ENCODE results near the gene RBP5. TPM values are rescaled to one million over a fixed set of nuclear protein-coding genes. Genes with fewer than 3 reads are reported as not detected.
A peak's percentile ranks its signal among the peaks of the same experiment; 100 is the strongest.

The RBP5 gene
- total RNA-seq, 1 donor from 2014 or later, result 4.5 TPM

DNA sequence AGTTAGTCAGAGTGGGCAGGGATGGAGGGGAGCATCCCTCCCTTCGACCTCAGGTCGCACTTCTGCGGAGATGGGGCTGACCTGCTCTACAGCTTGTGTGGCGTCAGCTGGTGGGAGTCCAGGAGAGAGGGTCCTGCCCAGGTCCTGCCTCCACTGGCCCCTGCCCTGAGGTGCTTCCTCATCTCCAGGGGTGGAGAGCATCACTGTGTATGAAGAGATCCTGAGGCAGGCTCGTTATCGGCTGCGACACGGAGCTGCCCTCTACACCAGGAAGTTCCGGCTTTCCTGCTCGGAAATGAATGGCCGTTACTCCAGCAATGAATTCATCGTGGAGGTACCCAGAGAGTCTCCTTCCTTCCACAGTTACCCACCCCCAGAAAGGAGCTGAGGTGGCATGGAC is 21.7 kb upstream of the RBP5 start:
- no peak for DNase-seq (ENCODE audit: low spot score)
- no peak for ATAC-seq
- intact Hi-C loops (cut with DNase I), result no loop called here

DNA sequence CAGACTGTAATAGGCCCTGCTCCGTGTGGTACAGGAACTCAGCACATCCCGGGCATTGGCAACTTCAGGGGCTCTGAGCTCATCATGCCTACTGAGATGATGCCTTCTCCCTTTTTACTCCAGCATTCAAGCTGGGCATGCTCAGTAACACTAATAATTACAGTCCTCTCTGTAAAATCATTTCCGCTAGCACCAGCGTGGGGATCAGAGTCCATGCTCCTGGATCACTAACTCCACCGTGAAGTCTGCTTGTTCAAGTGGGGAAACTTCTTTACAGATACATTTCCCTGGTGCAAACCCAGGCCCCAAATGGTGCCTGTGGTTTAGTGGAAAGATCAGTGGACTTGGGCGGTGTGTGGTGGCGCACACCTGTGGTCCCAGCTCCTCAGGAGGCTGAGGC is 18.2 kb upstream of the RBP5 start:
- intact Hi-C loops (cut with DNase I), result no loop called here
- no peak for DNase-seq (ENCODE audit: low spot score)
- no peak for ATAC-seq

DNA sequence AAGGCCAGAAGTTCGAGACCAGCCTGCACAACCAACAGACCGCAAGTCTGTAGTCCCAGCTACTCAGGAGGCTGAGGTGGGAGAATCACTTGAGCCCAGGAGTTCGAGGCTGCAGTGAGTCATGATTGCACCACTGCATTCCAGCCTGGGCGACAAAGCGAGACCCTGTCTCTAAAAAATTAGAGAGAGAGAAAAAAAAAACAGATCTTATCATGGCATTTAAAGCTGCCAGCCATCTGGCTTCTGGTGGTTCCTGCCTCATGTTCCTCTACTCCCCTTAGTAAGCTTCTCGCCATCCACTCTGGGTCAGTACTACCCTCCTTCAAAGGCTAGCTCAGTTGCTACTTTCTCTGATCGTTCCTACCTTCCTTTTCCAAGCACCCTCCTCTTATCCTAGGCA is 17.5 kb upstream of the RBP5 start:
- intact Hi-C loops (cut with DNase I), result no loop called here
- ATAC-seq (no peak), DNase-seq (ENCODE audit: low spot score) (no peak)

DNA sequence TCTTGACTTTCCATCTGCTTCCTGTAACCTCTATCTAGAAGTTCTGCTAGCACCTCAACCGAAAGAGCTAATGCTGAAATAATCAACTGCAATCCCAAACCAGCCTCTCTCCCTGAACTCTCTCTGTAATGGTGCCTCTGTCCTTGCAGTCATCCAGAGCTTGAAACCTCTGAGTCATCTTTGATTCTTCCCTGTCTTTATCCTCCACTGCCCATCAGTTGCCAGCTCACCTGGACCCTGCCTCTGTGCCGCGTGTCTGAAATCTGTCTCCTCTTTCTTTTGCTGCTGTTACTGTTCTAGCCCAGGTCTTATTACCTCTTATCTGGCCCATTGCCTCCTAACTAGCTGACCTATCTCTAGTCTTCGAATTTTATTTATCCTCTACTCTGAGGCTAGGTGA is 17.0 kb upstream of the RBP5 start:
- ATAC-seq (peak; percentile 25), DNase-seq (ENCODE audit: low spot score) (no peak)
- intact Hi-C loops (cut with DNase I), result no loop called here

DNA sequence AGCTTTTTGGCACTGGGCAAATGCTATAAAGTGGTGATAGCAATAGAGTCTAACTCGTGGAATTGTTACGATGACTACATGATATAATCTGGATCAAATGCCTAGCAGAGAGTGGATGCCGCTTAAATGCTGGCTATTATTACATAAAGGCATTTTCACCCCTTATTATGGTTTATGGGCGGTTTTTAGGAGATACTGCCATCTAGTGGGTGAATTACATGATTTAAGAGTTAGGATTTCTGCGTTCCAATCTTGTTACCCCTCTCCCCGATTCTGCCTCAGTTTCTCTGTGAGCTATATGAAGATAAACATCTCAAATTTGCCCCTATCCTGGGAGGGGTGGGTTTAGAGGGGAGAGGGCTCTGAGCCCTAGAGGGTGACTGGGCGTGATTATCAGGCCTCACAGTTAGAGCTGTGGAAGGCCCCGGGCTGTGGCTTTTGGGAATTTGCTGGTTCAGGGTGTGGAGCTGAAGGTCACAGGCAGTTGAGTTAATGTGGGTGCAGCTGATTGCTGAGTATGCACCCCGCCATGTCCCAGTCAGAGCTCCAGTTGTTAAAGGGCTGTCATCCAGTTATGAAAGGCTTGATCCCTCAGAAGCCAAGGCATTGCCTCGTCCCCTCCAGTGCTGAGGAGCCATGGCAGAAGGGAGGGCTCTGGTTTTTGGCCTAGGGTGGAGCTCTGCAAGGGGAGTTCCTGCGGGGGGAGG is 15.9 kb upstream of the RBP5 start:
- ATAC-seq, result peak; percentile 75

DNA sequence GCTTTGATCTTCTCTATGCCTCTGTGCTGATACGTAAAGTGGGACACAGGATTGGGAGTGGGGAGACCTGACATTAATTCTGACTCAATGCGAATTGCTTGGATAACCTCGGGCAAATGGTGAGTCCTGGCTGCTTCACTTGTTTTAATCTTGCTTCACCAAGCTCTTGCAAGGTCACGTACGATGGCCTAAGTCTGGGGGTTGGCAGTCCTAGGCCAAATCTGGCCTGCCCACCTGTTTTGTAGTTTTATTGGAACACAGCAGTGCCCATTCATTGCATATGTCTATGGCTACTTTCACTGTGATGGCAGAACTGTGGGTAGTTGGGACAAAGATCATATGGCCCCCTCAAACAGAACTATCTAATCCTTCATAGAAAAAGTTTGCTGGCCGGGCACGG is 14.9 kb upstream of the RBP5 start:
- no peak for ATAC-seq
- DNase-seq (ENCODE audit: low spot score), result no peak
- intact Hi-C loops (cut with DNase I), result no loop called here

More for the DNA sequence above, 15.9 kb upstream of the RBP5 start:
- peak; percentile 65 for DNase-seq (ENCODE audit: low spot score)
- intact Hi-C loops (cut with DNase I), result no loop called here

DNA sequence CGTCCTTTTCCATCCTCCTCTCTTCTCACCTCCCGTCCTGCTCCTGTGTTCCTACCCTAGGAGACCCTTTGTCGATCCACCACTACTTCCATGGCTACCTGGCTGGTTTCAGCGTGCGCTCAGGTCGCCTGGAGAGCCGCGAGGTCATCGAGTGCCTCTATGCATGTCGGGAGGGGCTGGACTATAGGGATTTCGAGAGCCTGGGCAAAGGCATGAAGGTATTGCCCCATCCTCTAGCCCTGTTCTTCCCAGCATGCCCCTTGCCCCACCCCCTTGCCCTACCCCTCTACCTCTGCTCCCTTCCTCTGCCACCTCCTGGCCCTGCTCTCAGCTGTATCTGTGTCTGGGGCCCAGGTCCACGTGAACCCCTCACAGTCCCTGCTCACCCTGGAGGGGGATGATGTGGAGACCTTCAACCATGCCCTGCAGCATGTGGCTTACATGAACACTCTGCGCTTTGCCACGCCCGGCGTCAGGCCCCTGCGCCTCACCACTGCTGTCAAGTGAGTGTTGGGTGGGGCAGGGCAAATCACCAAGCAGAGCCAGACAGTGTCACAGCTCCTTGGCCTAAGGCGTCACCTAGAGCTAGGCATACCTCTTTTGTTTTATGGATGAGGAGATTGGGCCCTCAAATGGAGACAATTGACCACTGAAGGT is 14.2 kb upstream of the RBP5 start:
- ATAC-seq (peak; percentile 3), DNase-seq (ENCODE audit: low spot score) (no peak)
- intact Hi-C loops (cut with DNase I), result no loop called here

DNA sequence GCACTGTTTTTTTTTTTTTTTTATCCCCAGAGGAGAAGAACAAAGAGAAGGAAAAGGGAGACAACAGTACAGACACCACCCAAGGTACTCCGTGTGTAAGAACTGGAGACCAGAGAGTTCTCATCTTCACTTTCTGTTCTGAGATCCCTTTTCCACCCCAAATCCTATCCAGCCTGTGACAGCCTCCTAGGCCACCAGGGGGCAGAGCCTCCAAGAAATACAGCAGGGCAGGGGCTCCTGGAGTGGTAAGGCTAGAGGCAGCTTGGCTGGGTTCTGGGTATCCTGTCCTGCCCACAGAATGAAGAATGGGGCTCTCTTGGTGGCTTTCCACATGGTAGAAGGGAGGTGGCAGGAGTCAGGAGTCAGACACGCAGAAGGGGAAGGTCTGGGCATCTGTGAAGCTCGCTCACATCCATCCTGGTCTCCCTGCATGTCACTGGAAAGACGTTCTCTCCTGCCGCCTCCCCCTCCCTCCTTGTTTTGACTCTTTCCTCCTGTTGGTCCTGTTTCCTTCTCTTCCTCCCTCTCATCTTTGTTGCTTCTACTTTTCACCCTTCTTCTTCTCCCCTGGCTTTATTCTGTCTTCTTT is 13.5 kb upstream of the RBP5 start:
- peak; percentile 57 for ATAC-seq
- intact Hi-C loops (cut with DNase I), result no loop called here

DNA sequence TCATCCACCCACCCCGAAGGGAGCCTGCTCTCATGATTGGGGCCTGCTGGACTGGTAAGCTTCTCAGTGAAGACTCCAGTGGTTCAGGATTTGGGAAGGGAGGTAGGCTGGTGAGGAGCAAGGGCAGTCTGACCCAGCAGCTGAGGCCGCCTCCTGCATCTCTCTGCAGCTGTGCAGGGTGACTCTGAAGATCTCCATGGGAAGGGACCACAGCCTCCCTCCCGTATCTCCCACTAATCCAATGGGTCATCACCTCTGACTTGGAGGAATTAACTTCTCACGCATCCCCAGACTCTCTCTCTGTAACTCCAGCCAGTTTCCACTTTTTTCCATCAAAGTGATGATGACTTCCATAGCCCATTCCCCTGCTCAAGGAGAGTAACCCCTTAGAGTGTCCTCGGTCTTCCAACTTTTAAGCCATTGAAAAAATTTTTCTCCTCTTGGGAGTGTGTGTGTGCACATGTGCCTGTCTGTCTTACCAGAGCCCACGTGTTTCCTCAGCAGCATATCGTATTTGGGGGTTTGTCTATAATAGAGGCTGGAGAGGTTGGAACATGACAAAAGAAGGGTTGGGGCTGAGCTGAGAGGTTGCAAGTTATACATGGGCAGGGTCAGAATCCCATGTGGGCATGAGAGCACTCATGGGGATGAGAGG is 12.8 kb upstream of the RBP5 start:
- DNase-seq (ENCODE audit: low spot score) (no peak), ATAC-seq (no peak)
- intact Hi-C loops (cut with DNase I), result no loop called here

More for the DNA sequence above, 13.5 kb upstream of the RBP5 start:
- no peak for DNase-seq (ENCODE audit: low spot score)

DNA sequence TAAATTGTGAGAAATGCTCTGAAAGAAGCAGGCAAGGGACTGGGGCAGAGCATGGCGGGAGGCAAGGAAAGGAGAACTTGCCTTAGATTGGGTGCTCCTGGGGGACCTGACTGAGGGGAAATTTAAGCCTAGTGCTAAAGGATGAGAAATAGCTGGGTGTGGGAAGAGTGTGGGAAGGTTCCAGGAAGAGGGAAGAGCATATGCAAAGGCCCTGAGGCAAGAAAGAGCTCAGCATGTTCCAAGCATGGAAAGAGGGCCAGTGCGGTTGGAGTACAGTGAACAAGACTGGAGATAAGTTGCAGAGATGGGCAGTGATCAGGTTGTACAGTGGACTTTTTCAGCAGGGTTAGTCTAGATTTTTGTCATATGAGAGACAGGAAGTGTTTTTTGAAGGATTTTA is 10.5 kb upstream of the RBP5 start:
- no peak for DNase-seq (ENCODE audit: low spot score)
- intact Hi-C loops (cut with DNase I), result no loop called here
- ATAC-seq, result no peak

DNA sequence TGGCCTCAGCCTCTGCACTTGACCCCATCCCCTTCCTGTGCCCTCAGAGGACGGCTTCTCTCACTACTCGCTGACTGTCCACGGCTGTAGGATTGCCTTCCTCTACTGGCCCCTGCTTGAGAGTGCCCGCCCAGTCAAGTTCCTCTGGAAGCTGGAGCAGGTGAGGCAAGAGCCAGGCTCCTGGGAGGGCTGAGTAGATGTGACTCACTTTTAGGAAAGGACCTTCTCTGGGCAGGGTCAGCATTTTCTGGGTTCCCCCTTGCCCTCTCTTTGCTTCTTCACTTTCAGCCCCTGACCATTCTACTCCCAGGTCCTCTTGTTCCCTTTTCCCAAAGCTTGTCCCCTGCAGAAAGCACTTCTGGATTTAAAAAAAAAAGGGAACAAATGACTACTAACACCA is 9.2 kb upstream of the RBP5 start:
- intact Hi-C loops (cut with DNase I), result no loop called here
- ATAC-seq, result no peak
- DNase-seq (ENCODE audit: low spot score), result no peak

DNA sequence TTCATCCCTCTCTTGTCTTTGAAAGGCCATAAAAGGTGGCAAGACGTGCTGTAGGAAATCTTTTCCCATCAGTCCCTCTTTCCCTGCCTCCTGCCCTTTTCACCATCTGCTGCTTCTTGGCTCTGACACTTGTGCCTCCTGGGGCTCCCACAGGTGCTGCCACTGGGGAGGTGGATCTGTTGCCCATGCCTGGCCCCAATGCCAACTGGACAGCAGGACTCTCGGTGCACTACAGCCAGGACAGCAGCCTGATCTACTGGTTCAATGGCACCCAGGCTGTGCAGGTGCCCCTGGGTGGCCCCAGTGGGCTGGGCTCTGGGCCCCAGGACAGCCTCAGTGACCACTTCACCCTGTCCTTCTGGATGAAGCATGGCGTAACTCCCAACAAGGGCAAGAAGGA is 8.0 kb upstream of the RBP5 start:
- ATAC-seq (no peak), DNase-seq (ENCODE audit: low spot score) (no peak)
- intact Hi-C loops (cut with DNase I), result no loop called here

DNA sequence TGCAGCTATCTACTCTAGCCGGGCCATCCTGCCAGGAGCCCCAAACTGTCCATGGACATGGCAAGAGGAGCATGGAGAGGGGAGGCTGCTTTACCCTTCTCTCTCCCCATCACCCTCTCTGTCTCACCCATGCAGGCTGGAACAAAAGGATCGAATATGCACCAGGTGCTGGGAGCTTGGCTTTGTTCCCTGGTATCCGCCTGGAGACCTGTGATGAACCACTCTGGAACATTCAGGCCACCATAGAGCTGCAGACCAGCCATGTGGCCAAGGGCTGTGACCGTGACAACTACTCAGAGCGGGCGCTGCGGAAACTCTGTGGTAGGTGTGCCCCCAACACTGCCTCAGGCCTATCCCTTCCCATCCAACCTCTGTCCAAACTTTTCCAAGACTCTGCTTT is 7.4 kb upstream of the RBP5 start:
- DNase-seq (ENCODE audit: low spot score) (no peak), ATAC-seq (no peak)
- intact Hi-C loops (cut with DNase I), result no loop called here

DNA sequence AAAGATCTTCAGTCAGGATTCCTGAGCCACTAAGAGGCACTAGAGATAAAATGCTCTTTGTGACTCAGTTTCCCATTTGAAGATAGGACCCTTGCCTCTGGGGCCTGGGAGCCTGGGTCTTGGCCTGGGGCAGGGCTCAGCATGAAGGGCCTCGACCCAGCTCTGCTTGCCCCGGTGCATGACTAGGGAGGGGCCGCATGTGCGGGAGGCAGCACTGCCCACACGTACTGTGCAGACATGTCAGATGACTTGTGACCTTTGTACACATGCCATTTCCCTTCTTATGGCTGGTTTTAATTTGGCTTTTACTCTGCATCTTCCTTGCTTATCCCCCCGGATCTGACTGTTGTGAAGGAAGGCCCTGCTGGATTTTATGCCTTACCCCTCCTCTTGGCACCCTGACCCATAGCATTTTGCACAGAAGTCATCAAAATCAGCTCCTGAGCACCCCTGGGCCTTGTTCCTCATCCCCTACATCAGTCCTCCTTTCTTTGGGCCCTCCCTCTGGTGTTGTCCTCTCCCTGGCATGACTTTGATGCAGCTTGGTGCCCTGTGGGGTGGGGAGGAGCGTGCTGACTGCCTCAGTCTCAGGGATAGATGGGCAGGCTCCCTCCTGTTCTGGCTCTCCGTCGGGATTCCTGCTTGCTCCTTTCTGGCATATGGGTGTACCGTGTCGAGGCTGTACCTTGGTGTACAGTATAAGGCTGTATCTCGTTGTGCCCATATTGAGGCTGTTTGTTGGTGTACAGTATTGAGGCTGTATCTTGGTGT is 5.9 kb upstream of the RBP5 start:
- ATAC-seq, result no peak
- DNase-seq (ENCODE audit: low spot score), result no peak
- intact Hi-C loops (cut with DNase I), result no loop called here

DNA sequence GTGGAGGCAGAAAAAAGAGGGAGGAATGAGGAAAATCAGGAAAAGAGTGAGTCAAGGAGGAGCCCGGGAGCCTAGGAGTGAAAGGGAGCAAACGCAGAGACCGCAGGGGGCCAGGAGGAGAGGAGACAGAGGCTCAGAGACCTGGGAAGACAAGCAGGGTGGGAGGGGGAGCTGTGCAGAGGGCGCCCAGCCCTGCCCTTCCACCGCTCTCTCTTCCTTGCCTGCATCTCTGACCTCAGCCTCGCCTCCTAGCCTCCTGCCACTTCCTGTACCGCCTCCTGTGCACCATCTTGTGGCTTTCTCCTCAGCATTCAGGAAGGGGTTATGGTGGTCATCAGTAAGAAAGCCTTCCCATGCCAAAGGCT is 2.8 kb upstream of the RBP5 start:
- intact Hi-C loops (cut with DNase I), result no loop called here
- DNase-seq (ENCODE audit: low spot score) (no peak), ATAC-seq (no peak)

DNA sequence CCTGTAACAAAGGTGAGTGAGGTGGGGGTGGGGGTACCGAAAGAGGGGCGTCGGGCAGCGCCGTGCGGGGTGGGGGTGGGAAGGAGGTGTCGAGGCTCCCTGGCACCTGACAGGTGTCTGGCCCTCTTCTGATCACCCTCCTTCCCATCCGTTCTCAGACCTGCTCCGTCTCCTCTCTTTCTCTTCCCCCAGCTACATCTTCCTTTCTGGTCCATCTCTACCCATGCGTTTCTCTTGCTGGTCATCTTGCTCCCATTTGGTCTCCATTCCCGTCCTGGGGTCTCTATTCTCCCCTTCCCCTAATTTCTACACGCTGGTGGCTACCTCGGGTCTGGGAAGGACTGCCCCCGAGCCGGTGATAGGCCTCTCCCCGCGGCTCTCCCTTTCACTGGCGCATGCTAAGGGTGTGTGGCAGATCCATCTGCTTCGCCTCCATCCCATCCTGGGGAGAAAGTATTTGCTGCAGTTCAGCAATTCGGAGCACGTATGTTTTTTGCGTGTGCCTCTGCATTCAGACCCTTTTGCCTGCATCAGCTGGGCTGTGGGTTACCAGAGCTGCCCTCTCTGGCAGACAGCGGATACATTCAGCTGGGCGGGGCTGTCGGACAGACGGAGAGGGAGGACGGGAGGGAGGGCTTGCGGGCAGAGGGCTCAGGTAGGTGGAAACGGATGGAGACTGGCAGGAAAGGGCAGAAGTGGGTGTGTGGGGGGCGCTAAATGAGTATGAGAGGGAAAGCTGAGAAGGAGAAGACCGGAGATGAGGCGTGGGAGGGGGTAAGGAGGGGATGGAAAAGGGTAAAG is 2.2 kb upstream of the RBP5 start:
- intact Hi-C loops (cut with DNase I), result no loop called here
- peak; percentile 78 for DNase-seq (ENCODE audit: low spot score)
- peak; percentile 72 for ATAC-seq

DNA sequence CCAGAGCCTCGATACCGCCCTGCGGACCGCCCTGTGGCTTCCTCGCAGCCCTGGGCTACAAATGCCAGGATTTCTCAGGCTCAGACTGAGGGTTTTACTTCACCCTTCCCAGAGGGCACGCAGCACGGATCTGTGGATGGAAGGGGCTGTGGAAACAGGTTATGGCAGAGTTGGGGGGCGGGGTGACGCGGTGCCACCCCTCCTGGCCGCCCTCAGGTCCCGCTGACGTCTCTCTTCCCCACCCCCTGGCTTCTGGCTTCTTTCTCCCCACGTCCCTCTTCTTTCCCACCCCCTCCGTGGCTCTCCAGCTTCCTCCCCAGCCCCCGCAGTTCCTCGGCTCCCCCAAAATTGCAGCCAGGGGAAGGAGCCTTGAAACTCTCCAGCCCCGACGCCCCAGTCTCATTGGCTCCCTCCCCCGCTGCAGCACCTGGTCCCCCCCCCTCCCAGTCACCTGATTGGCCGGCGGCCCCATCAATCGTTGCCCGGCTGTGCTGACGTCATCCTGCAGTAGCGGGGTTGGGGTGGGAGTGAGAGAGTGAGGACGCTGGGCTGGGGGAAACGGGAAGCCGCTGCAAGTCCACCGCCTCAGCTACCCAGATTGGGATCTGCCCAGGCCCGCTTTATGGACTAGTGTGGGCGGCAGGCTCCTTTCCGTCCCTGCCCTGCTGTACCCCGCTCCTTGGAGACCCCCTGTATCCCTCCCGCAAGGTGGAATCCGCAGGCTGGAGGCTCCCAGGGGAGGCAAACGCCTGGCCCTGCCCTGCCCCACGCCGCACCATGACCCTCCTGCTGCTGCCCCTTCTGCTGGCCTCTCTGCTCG is 1.4 kb upstream of the RBP5 start, which contains the start of gene CLSTN3:
Gene CLSTN3, plus strand, starts transcription at position 500 of the 820 bp plus-strand sequence. Its CDS starts 278 bp downstream, at position 778.
- intact Hi-C loops (cut with DNase I), result no loop called here
- DNase-seq (ENCODE audit: low spot score) (peak; percentile 90), ATAC-seq (peak; percentile 91)
